Ishikawa (cell line): ENCODE measurements around the gene MMAB.

Experiments used
- CEBPB ChIP-seq: IDR thresholded peaks from 2 replicates; pipeline ENCODE4 v1.6.1; 2012
- EP300 ChIP-seq: IDR thresholded peaks from 2 replicates; pipeline ENCODE4 v1.6.1; 2012; ENCODE audit warnings: borderline replicate concordance
- FOXM1 ChIP-seq: IDR thresholded peaks from 2 replicates; pipeline ENCODE4 v1.6.1; 2012; ENCODE audit warnings: low read depth, borderline replicate concordance
- MAX ChIP-seq: IDR thresholded peaks from 2 replicates; pipeline ENCODE4 v1.6.1; 2012
- RAD21 ChIP-seq: IDR thresholded peaks from 2 replicates; pipeline ENCODE4 v1.6.1; 2012; ENCODE audit warnings: low read depth
- REST ChIP-seq: IDR thresholded peaks from 2 replicates; pipeline ENCODE4 v1.6.1; 2012; ENCODE audit warnings: low read depth, mild to moderate bottlenecking
- TAF1 ChIP-seq: IDR thresholded peaks from 2 replicates; pipeline ENCODE4 v1.6.1; 2012; ENCODE audit warnings: low read depth, mild to moderate bottlenecking

DNA sequence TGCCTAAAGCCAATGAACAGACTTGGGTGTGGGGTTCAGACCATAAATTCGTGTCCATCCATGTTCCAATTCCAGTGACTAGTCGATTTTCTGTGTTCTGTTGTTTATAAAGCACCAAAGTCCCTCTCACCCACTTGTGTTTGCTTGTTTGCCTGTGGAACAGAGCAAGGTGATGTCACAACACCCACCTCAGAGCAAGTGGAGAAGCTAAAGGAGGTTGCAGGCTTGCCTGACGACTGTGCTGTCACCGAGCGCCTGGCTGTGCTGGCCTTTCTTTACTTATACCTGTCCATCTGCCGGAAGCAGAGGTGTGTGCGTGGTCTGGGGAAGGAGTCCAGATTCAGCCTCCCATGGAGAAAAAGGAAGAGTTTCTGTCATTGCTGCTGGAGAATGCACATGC lies 6.3 kb upstream of the MMAB start:
- TF ChIP-seq REST (no peak), FOXM1 (no peak), TAF1 (no peak), EP300 (no peak), MAX (no peak), CEBPB (no peak), RAD21 (no peak)
